GM12878 (cell line): Measurements from ENCODE around the gene DYNLL1. TPM values are rescaled to one million over a fixed set of nuclear protein-coding genes. Genes with fewer than 3 reads are reported as not detected.

ENCODE experiments used
- BCL11A ChIP-seq: IDR thresholded peaks from 2 replicates; pipeline ENCODE4 v1.6.1; 2011; ENCODE audit warnings: low read depth, low read length
- BCLAF1 ChIP-seq: fragments of 450-650 bp; IDR thresholded peaks from 2 replicates; pipeline ENCODE4 v1.6.1; 2017; ENCODE audit warnings: antibody characterized with exemption, mild to moderate bottlenecking, moderate library complexity
- CEBPB ChIP-seq, 2 experiments: fragments of 150-350 bp in 1 of 2; IDR thresholded peaks; 2 replicates each; pipeline ENCODE4 v1.6.1; 2012 to 2014; ENCODE audit warnings: low read depth in 2 of 2, low read length in 2 of 2, borderline replicate concordance in 1 of 2, inconsistent platforms in 1 of 2
- CEBPZ ChIP-seq: fragments of 150-350 bp; IDR thresholded peaks from 2 replicates; pipeline ENCODE4 v1.6.1; 2016; ENCODE audit warnings: low read depth, low read length
- CHD4 ChIP-seq: fragments of 200-600 bp; sonication (generic); IDR thresholded peaks from 2 replicates; pipeline ENCODE4 v1.6.1; 2016; ENCODE audit warnings: mild to moderate bottlenecking
- CREM ChIP-seq: IDR thresholded peaks from 2 replicates; pipeline ENCODE4 v1.6.1; 2014; ENCODE audit warnings: antibody characterized with exemption, low read depth
- E2F8 ChIP-seq: fragments of 450-650 bp; IDR thresholded peaks from 2 replicates; pipeline ENCODE4 v1.6.1; 2018; ENCODE audit warnings: mild to moderate bottlenecking, low read depth, moderate library complexity; ENCODE audit not compliant: partially characterized antibody
- FOXM1 ChIP-seq: IDR thresholded peaks from 2 replicates; pipeline ENCODE4 v1.6.1; 2012; ENCODE audit warnings: low read depth, mild to moderate bottlenecking, inconsistent platforms, low read length, moderate library complexity
- HCFC1 ChIP-seq: fragments of 150-350 bp; IDR thresholded peaks from 2 replicates; pipeline ENCODE4 v1.6.1; 2014; ENCODE audit warnings: low read length
- IRF3 ChIP-seq: fragments of 450-650 bp; IDR thresholded peaks from 2 replicates; pipeline ENCODE4 v1.6.1; 2014; ENCODE audit warnings: mild to moderate bottlenecking
- MYB ChIP-seq: fragments of 150-350 bp; IDR thresholded peaks from 2 replicates; pipeline ENCODE4 v1.6.1; 2014; ENCODE audit warnings: mild to moderate bottlenecking, low read depth, low read length, borderline replicate concordance
- NFIC ChIP-seq: IDR thresholded peaks from 2 replicates; pipeline ENCODE4 v1.6.1; 2012; ENCODE audit warnings: low read depth, mild to moderate bottlenecking, inconsistent platforms, low read length, moderate library complexity
- POLR2A ChIP-seq: IDR thresholded peaks from 2 replicates; pipeline ENCODE4 v1.6.1; 2011; ENCODE audit warnings: low read depth, mild to moderate bottlenecking, low read length
- POLR2AphosphoS5 ChIP-seq: IDR thresholded peaks from 2 replicates; pipeline ENCODE4 v1.6.1; 2011; ENCODE audit warnings: mild to moderate bottlenecking, low read length, inconsistent platforms
- RAD51 ChIP-seq: fragments of 450-650 bp; IDR thresholded peaks from 2 replicates; pipeline ENCODE4 v1.6.1; 2016; ENCODE audit warnings: moderate library complexity, mild to moderate bottlenecking, inconsistent platforms
- RB1 ChIP-seq: fragments of 450-650 bp; formaldehyde crosslinking; IDR thresholded peaks from 2 replicates; pipeline ENCODE4 v1.6.1; 2017; ENCODE audit warnings: mild to moderate bottlenecking, borderline replicate concordance
- RELA ChIP-seq: fragments of 450-650 bp; IDR thresholded peaks from 2 replicates; pipeline ENCODE4 v1.8.0; 2014; ENCODE audit warnings: borderline replicate concordance; ENCODE audit not compliant: partially characterized antibody
- SIX5 ChIP-seq: IDR thresholded peaks from 2 replicates; pipeline ENCODE4 v1.6.1; 2011; ENCODE audit warnings: mild to moderate bottlenecking, low read depth, low read length, moderate library complexity; ENCODE audit not compliant: severe bottlenecking
- SP1 ChIP-seq: IDR thresholded peaks from one replicate; pipeline ENCODE4 v1.6.1; 2011; ENCODE audit warnings: low read depth, low read length
- WRNIP1 ChIP-seq: IDR thresholded peaks from 2 replicates; pipeline ENCODE4 v1.6.1; 2011; ENCODE audit warnings: low read depth, low read length, improper control_type of control experiment, borderline replicate concordance
- ZNF217 ChIP-seq: fragments of 450-650 bp; IDR thresholded peaks from 2 replicates; pipeline ENCODE4 v1.6.1; 2017; ENCODE audit warnings: antibody characterized with exemption, mild to moderate bottlenecking
- ZNF24 ChIP-seq: fragments of 450-650 bp; IDR thresholded peaks from 2 replicates; pipeline ENCODE4 v1.6.1; 2017; ENCODE audit warnings: antibody characterized with exemption, mild to moderate bottlenecking
- ZZZ3 ChIP-seq: IDR thresholded peaks from 2 replicates; pipeline ENCODE4 v1.6.1; 2011; ENCODE audit warnings: low read depth; ENCODE audit not compliant: control insufficient read depth, insufficient read length
- polyA plus RNA-seq, 11 experiments: library from polyadenylated mRNA; depleted of rRNA in 4 of 11; unstranded in 6 of 11; stranded (reverse) in 5 of 11; fragments of >200 nt; fragmentation: Nextera tagmentation in 4 of 11; fragmentation: Illumina TruSeq in 1 of 11; extraction: Ambion mirVana in 4 of 11; extraction: Trizol in 1 of 11; gene quantifications; 1 replicate in 1 of 11; 2 replicates in 10 of 11; pipeline versions ENCODE4 v1.2.1 to v1.2.3, GENCODE V29; 2011 to 2016; ENCODE audit warnings: inconsistent platforms in 2 of 11, missing spikeins in 2 of 11, low read depth in 1 of 11
- total RNA-seq, 4 experiments: library from RNA; depleted of rRNA in 3 of 4; stranded (reverse); fragments of >200 nt in 3 of 4; fragmentation: Illumina TruSeq in 1 of 4; extraction: Trizol in 1 of 4; gene quantifications; 2 replicates each; pipeline versions ENCODE4 v1.2.1 to v1.2.3, GENCODE V29; 2013 to 2021

DYNLL1 gene
- total and polyA plus RNA-seq, 10 of the 15 experiments (the other 5 are each of a cell fraction or from before 2014, with no cell fraction given): 239 to 796 (median 379) TPM

GRCh38 chr12:120468325-120468820 lies 27.5 kb upstream of the DYNLL1 start (continued):
- TF ChIP-seq CEBPZ (no peak), POLR2AphosphoS5 (no peak), RB1 (no peak), FOXM1 (no peak), CEBPB (IDR thresholded peaks at IDR 0.05; ENCODE audit: borderline replicate concordance in 1 of 2, low read depth in 2 of 2, low read length in 2 of 2) (no peak), ZNF24 (no peak), HCFC1 (no peak), WRNIP1 (no peak), CREM (no peak), SIX5 (no peak), BCLAF1 (no peak), RAD51 (no peak), MYB (no peak), CHD4 (no peak), SP1 (no peak), NFIC (no peak), E2F8 (no peak), BCL11A (no peak), IRF3 (no peak), RELA (no peak), POLR2A (peak; percentile 65), ZNF217 (no peak), ZZZ3 (no peak)
